Mesendoderm (in vitro differentiated cells): Measurements from ENCODE around the gene NKRF.

Source experiments
- small RNA-seq: library from polyadenylated mRNA; stranded (forward); fragments of <200 nt; extraction: miRNeasy Mini kit (QIAGEN cat#:217004); gene quantifications from one replicate; pipeline ENCODE3, GENCODE V24; 2013; ENCODE audit not compliant: insufficient read depth

NKRF gene

Small RNA genes lying within 50 kb of the gene (small RNA-seq; reads per million reads assigned to genes)
- gene MIR766 = 20.2 reads per million, percentile 91 among the genes with 10 or more reads in this experiment
